Gastroesophageal sphincter (tissue), 3 donors: ENCODE data around the gene MED29.

ENCODE experiments used
- EP300 ChIP-seq: sonication (generic); formaldehyde crosslinking; IDR thresholded peaks from one replicate; pipeline ENCODE4 v1.6.1; 2017; ENCODE audit warnings: antibody characterized with exemption, mild to moderate bottlenecking
- POLR2A ChIP-seq, 2 donors: fragments of 450-650 bp; IDR thresholded peaks; one replicate each; pipeline ENCODE4 v1.6.1; 2017; ENCODE audit warnings: antibody characterized with exemption in 2 of 2, mild to moderate bottlenecking in 2 of 2, moderate library complexity in 1 of 2
- POLR2AphosphoS5 ChIP-seq: sonication (generic); formaldehyde crosslinking; IDR thresholded peaks from one replicate; pipeline ENCODE4 v1.6.1; 2017; ENCODE audit warnings: antibody characterized with exemption
- TF ChIP-seq, protein P1 (sequence below), 4 experiments: fragments of 200-600 bp in 2 of 4; fragments of 450-650 bp in 2 of 4; sonication (generic) in 1 of 4; IDR thresholded peaks; one replicate each; pipeline ENCODE4 v1.5.1; 2017 to 2019; ENCODE audit warnings: antibody characterized with exemption in 4 of 4, mild to moderate bottlenecking in 2 of 4, moderate library complexity in 2 of 4

DNA sequence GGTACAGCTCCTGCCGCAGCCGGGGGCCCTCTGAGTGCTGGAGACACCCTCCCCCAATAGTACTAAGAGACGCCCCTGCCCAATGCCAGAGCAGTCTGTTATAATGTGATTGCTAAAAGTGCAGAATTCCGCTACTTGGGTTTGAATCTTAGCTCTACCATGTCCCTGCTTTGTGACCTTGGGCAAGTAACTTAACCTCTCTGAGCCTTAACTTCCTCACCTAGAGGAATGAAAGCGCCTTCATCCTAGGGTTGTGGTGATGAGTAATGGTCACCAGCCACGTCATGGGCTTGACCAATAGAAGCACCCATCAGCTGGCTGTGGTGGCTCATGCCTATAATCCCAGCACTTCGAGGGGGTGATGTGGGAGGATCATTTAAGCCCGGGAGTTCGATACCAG is 27.8 kb downstream of the MED29 start:
- TF ChIP-seq POLR2A (IDR thresholded peaks at IDR 0.05) (no peak), POLR2AphosphoS5 (no peak), EP300 (no peak)
- TF ChIP-seq, protein P1, sequence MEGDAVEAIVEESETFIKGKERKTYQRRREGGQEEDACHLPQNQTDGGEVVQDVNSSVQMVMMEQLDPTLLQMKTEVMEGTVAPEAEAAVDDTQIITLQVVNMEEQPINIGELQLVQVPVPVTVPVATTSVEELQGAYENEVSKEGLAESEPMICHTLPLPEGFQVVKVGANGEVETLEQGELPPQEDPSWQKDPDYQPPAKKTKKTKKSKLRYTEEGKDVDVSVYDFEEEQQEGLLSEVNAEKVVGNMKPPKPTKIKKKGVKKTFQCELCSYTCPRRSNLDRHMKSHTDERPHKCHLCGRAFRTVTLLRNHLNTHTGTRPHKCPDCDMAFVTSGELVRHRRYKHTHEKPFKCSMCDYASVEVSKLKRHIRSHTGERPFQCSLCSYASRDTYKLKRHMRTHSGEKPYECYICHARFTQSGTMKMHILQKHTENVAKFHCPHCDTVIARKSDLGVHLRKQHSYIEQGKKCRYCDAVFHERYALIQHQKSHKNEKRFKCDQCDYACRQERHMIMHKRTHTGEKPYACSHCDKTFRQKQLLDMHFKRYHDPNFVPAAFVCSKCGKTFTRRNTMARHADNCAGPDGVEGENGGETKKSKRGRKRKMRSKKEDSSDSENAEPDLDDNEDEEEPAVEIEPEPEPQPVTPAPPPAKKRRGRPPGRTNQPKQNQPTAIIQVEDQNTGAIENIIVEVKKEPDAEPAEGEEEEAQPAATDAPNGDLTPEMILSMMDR (IDR thresholded peaks at IDR 0.05) = no peak
